ENCODE data around the gene ADAMTS7. TPM values are rescaled to one million over a fixed set of nuclear protein-coding genes. Genes with fewer than 3 reads are reported as not detected.

Gene ADAMTS7
- total RNA-seq, 1 experiment from 2014 or later, result 12.0 TPM

DNA sequence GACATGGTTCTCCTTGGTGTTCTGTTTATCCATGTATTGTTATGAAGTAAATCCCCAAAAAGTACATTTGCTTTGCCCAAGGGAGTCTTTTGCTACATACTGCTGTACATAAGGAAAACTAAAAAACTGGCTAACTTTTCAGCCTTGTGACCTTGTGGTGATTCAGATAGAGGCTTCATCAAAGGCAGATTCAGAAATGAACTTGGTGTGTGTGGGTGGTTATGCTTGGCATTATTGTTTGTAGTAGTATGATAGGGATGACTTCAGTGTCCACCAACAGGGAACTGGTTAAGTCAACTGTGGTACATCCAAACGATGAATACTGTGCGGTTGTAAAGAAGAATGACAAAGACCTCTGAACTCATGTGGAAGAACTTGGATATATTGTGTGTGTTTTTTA is 94.6 kb downstream of the ADAMTS7 start:
- ChIA-PET POLR2A (interaction anchor here (0.7 kb wide), 1 partner anchor 10 kb away, joined by 3 read pairs; no protein-coding TSS in a partner anchor), RAD21 (ENCODE audit: low non-redundant PET in 1 of 2, low total read pairs in 2 of 2, uncharacterized antibody in 2 of 2, unreplicated experiment in 2 of 2) (no interaction called here), CTCF (no interaction called here)
- H3K27ac ChIP-seq (ENCODE audit: low read depth, low read length), result no peak overlapping the region
- no TSS peak for BruUV-seq (replicated peaks)
- DNase-seq (ENCODE audit: low read depth, low spot score), result no peak
- H3K27me3 ChIP-seq (ENCODE audit: insufficient read depth, low read length), result no peaks in the 10 kb centered on the region
- H3K9me3 ChIP-seq (ENCODE audit: control insufficient read depth in 1 of 2, insufficient read depth in 1 of 2, low read depth in 1 of 2, low read length in 2 of 2), result peaks cover 0 to 5% of the 10 kb centered on the region in 2 experiments; a peak in 1 of 4 replicates
- H3K4me1 ChIP-seq (ENCODE audit: control insufficient read depth in 1 of 2, insufficient read depth in 2 of 2, low read length in 2 of 2), result peaks cover 4 to 21% of the 10 kb centered on the region in 2 experiments; a peak in 3 of 4 replicates
- H3K4me2 ChIP-seq (ENCODE audit: low read length), result no peak overlapping the region
- no peaks in the 10 kb centered on the region for H3K9me2 ChIP-seq (ENCODE audit: insufficient read depth)
- H3K4me3 ChIP-seq (replicated peaks in 1 of 2; ENCODE audit: low read depth in 1 of 2, low read length in 2 of 2), result no peak overlapping the region
- H2AFZ ChIP-seq (ENCODE audit: low read depth, low read length, poor library complexity, severe bottlenecking), result peak overlapping the region; percentile 73
- no peak overlapping the region for H3K9ac ChIP-seq (ENCODE audit: low read length)
- H3K36me3 ChIP-seq (ENCODE audit: control insufficient read depth in 1 of 2, insufficient read depth in 2 of 2, low read length in 2 of 2), result no peaks in the 10 kb centered on the region
- H4K20me1 ChIP-seq (ENCODE audit: insufficient read depth), result no peaks in the 10 kb centered on the region
- TF ChIP-seq EGR1 (IDR thresholded peaks at IDR 0.05; ENCODE audit: low read depth) (peak; percentile 29; the same call in 1 of the 2 replicates), EZH2 (IDR thresholded peaks at IDR 0.05) (no peak)
- intact Hi-C loops (cut with micrococcal nuclease), result no loop called here
- no peak for ATAC-seq
- H3K79me2 ChIP-seq (ENCODE audit: insufficient read depth, low read length), result no peaks in the 10 kb centered on the region

GRCh38 chr15:78715930-78716329 is 95.3 kb downstream of the ADAMTS7 start:
- Histone ChIP-seq H3K4me2 (ENCODE audit: low read length) (no peak overlapping the region), H3K4me3 (replicated peaks in 1 of 2; ENCODE audit: low read depth in 1 of 2, low read length in 2 of 2) (no peak overlapping the region), H3K79me2 (ENCODE audit: insufficient read depth, low read length) (no peaks in the 10 kb centered on the region), H3K4me1 (ENCODE audit: control insufficient read depth in 1 of 2, insufficient read depth in 2 of 2, low read length in 2 of 2) (peaks cover 4 to 21% of the 10 kb centered on the region in 2 experiments; a peak in 3 of 4 replicates), H2AFZ (ENCODE audit: low read depth, low read length, poor library complexity, severe bottlenecking) (no peak overlapping the region), H3K9me2 (ENCODE audit: insufficient read depth) (no peaks in the 10 kb centered on the region), H3K9ac (ENCODE audit: low read length) (no peak overlapping the region), H3K36me3 (ENCODE audit: control insufficient read depth in 1 of 2, insufficient read depth in 2 of 2, low read length in 2 of 2) (no peaks in the 10 kb centered on the region), H3K27ac (ENCODE audit: low read depth, low read length) (no peak overlapping the region; the same call in 1 of the 2 replicates), H4K20me1 (ENCODE audit: insufficient read depth) (no peaks in the 10 kb centered on the region), H3K9me3 (ENCODE audit: control insufficient read depth in 1 of 2, insufficient read depth in 1 of 2, low read depth in 1 of 2, low read length in 2 of 2) (peaks cover 0 to 5% of the 10 kb centered on the region in 2 experiments; a peak in 1 of 4 replicates), H3K27me3 (ENCODE audit: insufficient read depth, low read length) (no peaks in the 10 kb centered on the region)
- DNase-seq (ENCODE audit: low read depth, low spot score) (no peak), ATAC-seq (peak; percentile 32; the same call in 1 of the 2 replicates)
- ChIA-PET RAD21 (ENCODE audit: low non-redundant PET in 1 of 2, low total read pairs in 2 of 2, uncharacterized antibody in 2 of 2, unreplicated experiment in 2 of 2) (interaction anchor here in 1 of 2 experiments (0.8 kb wide), 1 partner anchor 24 kb away, joined by 3 read pairs; no protein-coding TSS in a partner anchor), POLR2A (interaction anchor here (0.7 kb wide), 1 partner anchor 11 kb away, joined by 3 read pairs; no protein-coding TSS in a partner anchor), CTCF (no interaction called here)
- TF ChIP-seq, protein P1, sequence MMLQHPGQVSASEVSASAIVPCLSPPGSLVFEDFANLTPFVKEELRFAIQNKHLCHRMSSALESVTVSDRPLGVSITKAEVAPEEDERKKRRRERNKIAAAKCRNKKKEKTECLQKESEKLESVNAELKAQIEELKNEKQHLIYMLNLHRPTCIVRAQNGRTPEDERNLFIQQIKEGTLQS (IDR thresholded peaks at IDR 0.05), result no peak
- TF ChIP-seq FOSL1 (IDR thresholded peaks at IDR 0.05; ENCODE audit: low read depth) (no peak), CBX3 (IDR thresholded peaks at IDR 0.05; ENCODE audit: low read depth) (no peak), SIN3A (IDR thresholded peaks at IDR 0.05; ENCODE audit: low read depth) (no peak), EZH2phosphoT487 (IDR thresholded peaks at IDR 0.05; ENCODE audit: borderline replicate concordance) (no peak)
- BruUV-seq (replicated peaks), result no TSS peak
- intact Hi-C loops (cut with micrococcal nuclease), result no loop called here

All from HCT116 (cell line).